ENCODE results near the gene OGDH. TPM values are rescaled to one million over a fixed set of nuclear protein-coding genes. Genes with fewer than 3 reads are reported as not detected.

OGDH gene
- total RNA-seq, 2 experiments from 2014 or later, result 103 to 105 TPM

DNA sequence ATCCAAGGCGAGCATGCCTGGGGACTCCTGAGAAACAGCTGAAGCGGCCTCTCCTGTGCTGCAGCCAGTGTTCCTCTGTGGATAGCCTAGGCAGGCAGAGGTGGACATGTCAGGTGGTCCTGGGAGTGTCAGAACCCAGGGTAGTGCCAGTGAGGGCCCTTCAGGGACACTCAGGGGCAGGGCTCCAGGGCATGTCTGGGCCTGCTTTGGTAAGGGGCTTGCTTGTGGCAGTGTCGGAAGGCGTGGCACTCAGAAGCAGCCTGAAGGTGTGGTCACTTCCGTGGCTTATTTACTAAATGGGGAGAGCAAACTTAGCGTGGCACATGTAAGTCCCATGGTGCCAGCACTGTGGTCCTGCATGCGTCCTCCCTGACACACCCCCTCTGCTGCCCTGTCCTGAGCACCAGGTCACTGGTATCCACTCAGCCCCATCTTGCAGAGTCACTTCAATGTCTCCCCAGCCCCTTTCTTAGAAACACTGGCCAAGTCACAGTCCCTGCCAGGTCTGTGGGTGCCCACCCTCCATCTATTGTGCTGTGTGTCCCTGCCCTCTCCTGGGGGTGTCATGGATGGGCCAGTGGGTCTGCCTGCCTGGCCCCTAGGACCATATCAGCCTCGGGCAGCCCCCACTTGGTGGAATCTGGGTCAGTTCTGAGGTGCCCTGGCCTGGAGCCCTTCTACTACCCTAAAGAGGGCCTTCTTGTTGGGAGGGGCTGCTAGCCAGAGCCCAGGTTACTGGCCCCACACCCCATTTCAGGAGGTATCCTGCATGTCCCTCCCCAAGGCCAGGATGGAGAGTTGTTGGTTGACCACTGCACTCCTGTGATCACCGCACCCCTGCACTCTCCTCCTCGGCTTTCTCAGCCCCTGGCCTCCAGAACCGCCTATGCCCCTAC lies 148.6 kb downstream of the OGDH start:
- POLR2A ChIA-PET, result no interaction called here
- H3K4me3 Mint-ChIP-seq, result no peak overlapping the region
- DNase-seq, result no peak
- intact Hi-C loops (cut with micrococcal nuclease), result no loop called here
- H3K4me1 Mint-ChIP-seq (ENCODE audit: low read depth), result peaks cover 40% of the 10 kb centered on the region
- peak overlapping the region; percentile 58 for H3K27ac Mint-ChIP-seq
- H3K36me3 Mint-ChIP-seq, result peaks cover 16% of the 10 kb centered on the region
- CTCF ChIA-PET, result no interaction called here
- no peaks in the 10 kb centered on the region for H3K27me3 Mint-ChIP-seq
- no peaks in the 10 kb centered on the region for H3K9me3 Mint-ChIP-seq

DNA sequence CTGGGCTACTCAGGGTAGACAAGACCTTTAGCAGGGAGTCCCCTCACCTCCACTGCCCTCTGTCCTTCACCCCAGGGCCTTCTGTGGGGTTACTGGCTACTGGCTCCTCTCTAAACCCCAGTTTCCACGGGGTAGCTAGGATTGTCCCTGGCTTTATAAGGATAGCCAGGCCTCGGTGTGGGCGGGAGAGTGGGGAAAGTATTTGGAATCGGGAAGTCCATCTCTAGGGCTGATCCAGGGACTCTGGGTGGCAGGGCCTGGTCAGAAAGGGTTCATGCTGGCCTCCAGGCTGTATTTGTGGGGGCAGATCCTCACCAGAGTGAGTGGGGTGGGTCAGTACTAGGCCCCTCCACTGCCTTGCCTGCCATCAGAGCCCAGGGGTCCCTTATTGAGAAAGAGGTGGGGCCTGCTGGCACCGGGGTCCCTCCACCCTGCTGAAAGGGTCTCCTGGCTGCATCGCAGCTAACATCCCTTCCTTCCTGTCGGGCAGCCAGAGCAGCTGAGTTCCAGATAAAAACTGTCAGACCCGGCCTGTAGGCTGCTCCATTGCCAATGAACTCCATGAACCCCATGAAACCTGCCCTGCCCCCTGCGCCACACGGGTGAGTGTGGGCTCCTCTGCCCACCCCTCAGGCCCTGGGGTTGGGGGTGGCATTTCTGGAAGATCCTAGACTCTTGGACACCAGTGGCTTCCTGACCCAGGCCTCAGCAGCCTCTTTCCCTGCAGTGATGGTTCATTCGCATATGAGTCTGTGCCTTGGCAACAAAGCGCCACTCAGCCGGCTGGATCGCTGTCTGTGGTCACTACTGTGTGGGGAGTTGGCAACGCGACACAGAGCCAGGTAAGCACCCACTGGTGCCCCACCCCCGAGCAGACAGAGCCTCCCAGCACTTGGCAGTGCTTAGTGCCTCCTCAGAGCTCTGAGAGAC lies 149.5 kb downstream of the OGDH start:
- Mint-ChIP-seq H3K4me1 (ENCODE audit: low read depth) (peaks cover 31% of the 10 kb centered on the region), H3K36me3 (peaks cover 20% of the 10 kb centered on the region), H3K4me3 (no peak overlapping the region), H3K9me3 (no peaks in the 10 kb centered on the region), H3K27ac (no peak overlapping the region), H3K27me3 (no peaks in the 10 kb centered on the region)
- DNase-seq, result no peak
- intact Hi-C loops (cut with micrococcal nuclease), result no loop called here
- ChIA-PET CTCF (interaction anchor here (0.7 kb wide), 1 partner anchor 42 kb away, joined by 4 read pairs; no protein-coding TSS in a partner anchor), POLR2A (no interaction called here)

DNA sequence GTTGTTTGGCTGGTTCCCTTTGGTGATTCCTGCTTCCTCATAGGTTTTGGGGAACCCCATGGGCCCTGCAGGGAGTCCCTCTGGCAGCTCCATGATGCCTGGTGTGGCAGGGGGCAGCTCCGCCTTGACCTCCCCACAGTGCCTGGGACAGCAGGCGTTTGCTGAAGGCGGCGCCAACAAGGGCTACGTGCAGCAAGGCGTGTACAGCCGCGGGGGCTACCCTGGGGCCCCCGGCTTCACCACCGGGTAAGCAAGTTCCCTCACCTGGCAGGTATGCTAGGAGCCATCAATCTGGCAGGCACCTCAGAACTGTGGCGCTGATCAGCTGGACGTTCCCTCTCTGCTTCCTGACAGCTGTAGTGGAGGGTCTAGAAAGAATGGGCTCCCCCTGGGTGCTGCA lies 150.5 kb downstream of the OGDH start:
- peaks cover 26% of the 10 kb centered on the region for H3K4me1 Mint-ChIP-seq (ENCODE audit: low read depth)
- ChIA-PET POLR2A (no interaction called here), CTCF (no interaction called here)
- H3K36me3 Mint-ChIP-seq, result peaks cover 21% of the 10 kb centered on the region
- H3K27me3 Mint-ChIP-seq, result no peaks in the 10 kb centered on the region
- H3K27ac Mint-ChIP-seq, result no peak overlapping the region
- H3K4me3 Mint-ChIP-seq, result no peak overlapping the region
- no peaks in the 10 kb centered on the region for H3K9me3 Mint-ChIP-seq
- DNase-seq, result no peak
- intact Hi-C loops (cut with micrococcal nuclease), result no loop called here

DNA sequence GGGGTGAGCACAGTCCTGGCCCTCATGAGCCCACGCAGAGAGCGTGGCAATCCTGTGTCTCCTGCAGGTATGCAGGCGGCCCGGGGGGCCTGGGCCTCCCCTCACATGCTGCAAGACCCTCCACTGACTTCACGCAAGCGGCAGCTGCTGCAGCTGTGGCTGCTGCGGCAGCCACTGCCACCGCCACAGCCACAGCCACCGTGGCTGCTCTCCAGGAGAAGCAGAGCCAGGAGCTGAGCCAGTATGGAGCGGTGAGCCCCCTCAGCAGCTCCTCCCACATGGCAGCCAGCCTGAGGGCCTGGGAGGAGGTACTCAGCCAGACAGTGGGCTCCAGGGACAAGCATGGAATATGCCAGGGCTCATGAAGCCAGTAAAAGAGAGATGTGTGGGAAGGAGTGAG lies 150.9 kb downstream of the OGDH start:
- no peak overlapping the region for H3K27ac Mint-ChIP-seq
- no peaks in the 10 kb centered on the region for H3K9me3 Mint-ChIP-seq
- H3K27me3 Mint-ChIP-seq, result no peaks in the 10 kb centered on the region
- POLR2A ChIA-PET, result no interaction called here
- DNase-seq, result no peak
- peaks cover 24% of the 10 kb centered on the region for H3K4me1 Mint-ChIP-seq (ENCODE audit: low read depth)
- H3K36me3 Mint-ChIP-seq, result peaks cover 23% of the 10 kb centered on the region
- no peak overlapping the region for H3K4me3 Mint-ChIP-seq
- intact Hi-C loops (cut with micrococcal nuclease), result no loop called here
- CTCF ChIA-PET, result no interaction called here

DNA sequence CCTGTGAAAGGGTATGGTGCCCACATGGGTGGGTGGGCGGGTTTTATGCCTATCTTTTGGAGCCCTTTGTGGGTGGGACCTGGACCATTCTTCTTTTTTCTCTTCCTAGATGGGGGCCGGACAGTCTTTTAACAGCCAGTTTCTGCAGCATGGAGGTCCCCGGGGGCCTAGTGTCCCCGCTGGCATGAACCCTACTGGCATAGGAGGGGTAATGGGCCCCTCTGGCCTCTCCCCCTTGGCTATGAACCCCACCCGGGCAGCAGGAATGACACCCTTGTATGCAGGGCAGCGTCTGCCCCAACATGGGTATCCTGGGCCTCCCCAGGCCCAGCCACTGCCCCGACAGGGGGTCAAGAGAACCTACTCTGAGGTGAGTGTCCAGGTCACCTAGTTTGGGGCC lies 151.3 kb downstream of the OGDH start:
- Mint-ChIP-seq H3K36me3 (peaks cover 21% of the 10 kb centered on the region), H3K4me1 (ENCODE audit: low read depth) (peaks cover 19% of the 10 kb centered on the region), H3K4me3 (no peak overlapping the region), H3K9me3 (no peaks in the 10 kb centered on the region), H3K27me3 (no peaks in the 10 kb centered on the region), H3K27ac (no peak overlapping the region)
- intact Hi-C loops (cut with micrococcal nuclease), result no loop called here
- no peak for DNase-seq
- POLR2A ChIA-PET, result no interaction called here
- CTCF ChIA-PET, result no interaction called here

Other genes with a start within 250 kb of the OGDH start
- 10 to 100 TPM; 88.9 to 92.4 TPM for gene NUDCD3, start 116.0 kb upstream of the OGDH start, total RNA-seq
- under 1 TPM in 1 of 2 experiments, not detected in 1; 0.07 TPM for gene NPC1L1, start 65.3 kb upstream of the OGDH start, total RNA-seq
- 10 to 100 TPM; 84.0 to 87.0 TPM for gene DDX56, start 32.7 kb upstream of the OGDH start, total RNA-seq
- 10 to 100 TPM; 74.8 to 79.1 TPM for gene TMED4, start 24.4 kb upstream of the OGDH start, total RNA-seq
- 10 to 100 TPM; 84.7 to 92.3 TPM for gene ZMIZ2, start 142.2 kb downstream of the OGDH start, total RNA-seq
- gene PPIA, start 190.1 kb downstream of the OGDH start, total RNA-seq, result 1,000 to 10,000 TPM; 3,158 to 3,182 TPM
- gene H2AZ2, start 241.5 kb downstream of the OGDH start, total RNA-seq, result 100 to 1,000 TPM; 299 to 307 TPM